H9 (cell line): ENCODE data around the gene H6PD. TPM values are rescaled to one million over a fixed set of nuclear protein-coding genes. Genes with fewer than 3 reads are reported as not detected.

Source experiments
- DNase-seq: peaks from one replicate; pipeline ENCODE4 v3.0.0-alpha.2; 2017
- H2AFZ ChIP-seq: one replicate; pipeline ENCODE4 v1.6.1; 2013; ENCODE audit warnings: mild to moderate bottlenecking, low read length, control low read depth, moderate library complexity
- H2AK5ac ChIP-seq: 2 replicates; pipeline ENCODE4 v1.6.1; 2013; ENCODE audit warnings: low read length, control low read depth, mixed read lengths; ENCODE audit not compliant: insufficient read length
- H2BK120ac ChIP-seq: one replicate; pipeline ENCODE4 v1.6.1; 2013; ENCODE audit warnings: low read depth, mild to moderate bottlenecking, low read length, control low read depth, inconsistent platforms; ENCODE audit not compliant: poor library complexity, severe bottlenecking
- H2BK12ac ChIP-seq: 2 replicates; pipeline ENCODE4 v1.6.1; 2013; ENCODE audit warnings: low read length, control low read depth, mixed read lengths, low read depth; ENCODE audit not compliant: insufficient read length
- H2BK15ac ChIP-seq: 2 replicates; pipeline ENCODE4 v1.6.1; 2013; ENCODE audit warnings: low read depth, low read length, control low read depth
- H2BK20ac ChIP-seq: one replicate; pipeline ENCODE4 v1.6.1; 2013; ENCODE audit warnings: low read depth, mild to moderate bottlenecking, low read length, control low read depth, inconsistent platforms; ENCODE audit not compliant: poor library complexity, severe bottlenecking
- H2BK5ac ChIP-seq: 2 replicates; pipeline ENCODE4 v1.6.1; 2013; ENCODE audit warnings: low read length, control low read depth, mixed read lengths; ENCODE audit not compliant: insufficient read length
- H3K14ac ChIP-seq: 2 replicates; pipeline ENCODE4 v1.6.1; 2013; ENCODE audit warnings: low read length, control low read depth; ENCODE audit not compliant: insufficient read depth
- H3K18ac ChIP-seq: 2 replicates; pipeline ENCODE4 v1.6.1; 2013; ENCODE audit warnings: low read depth, mild to moderate bottlenecking, mixed read lengths, low read length, control low read depth; ENCODE audit not compliant: insufficient read length
- H3K23ac ChIP-seq: 2 replicates; pipeline ENCODE4 v1.6.1; 2013; ENCODE audit warnings: low read length, control low read depth, mixed read lengths, low read depth; ENCODE audit not compliant: insufficient read length
- H3K23me2 ChIP-seq: 2 replicates; pipeline ENCODE4 v1.6.1; 2013; ENCODE audit warnings: low read depth, mild to moderate bottlenecking, mixed read lengths, low read length, control low read depth; ENCODE audit not compliant: insufficient read length, poor library complexity, severe bottlenecking
- H3K27ac ChIP-seq: 2 replicates; pipeline ENCODE4 v1.5.1; 2013; ENCODE audit warnings: low read length, control low read depth, mixed read lengths, low read depth; ENCODE audit not compliant: insufficient read length
- H3K27me3 ChIP-seq: 2 replicates; pipeline ENCODE4 v1.6.1; 2013; ENCODE audit warnings: low read length, control low read depth, inconsistent platforms; ENCODE audit not compliant: insufficient read depth
- H3K4ac ChIP-seq: 2 replicates; pipeline ENCODE4 v1.6.1; 2013; ENCODE audit warnings: low read depth, mild to moderate bottlenecking, control low read depth, inconsistent platforms, low read length, moderate library complexity
- H3K4me1 ChIP-seq: 2 replicates; pipeline ENCODE4 v1.6.1; 2013; ENCODE audit warnings: low read length, control low read depth, inconsistent platforms; ENCODE audit not compliant: insufficient read depth
- H3K4me2 ChIP-seq: 2 replicates; pipeline ENCODE4 v1.6.1; 2013; ENCODE audit warnings: low read length, control low read depth, mixed read lengths; ENCODE audit not compliant: insufficient read length, insufficient read depth
- H3K56ac ChIP-seq: 2 replicates; pipeline ENCODE4 v1.6.1; 2013; ENCODE audit warnings: low read depth, mild to moderate bottlenecking, mixed read lengths, low read length, control low read depth; ENCODE audit not compliant: insufficient read length
- H3K79me1 ChIP-seq: 2 replicates; pipeline ENCODE4 v1.6.1; 2013; ENCODE audit warnings: low read depth, mild to moderate bottlenecking, moderate library complexity, low read length, control low read depth, inconsistent platforms; ENCODE audit not compliant: insufficient read depth, poor library complexity, severe bottlenecking
- H3K79me2 ChIP-seq: 2 replicates; pipeline ENCODE4 v1.6.1; 2013; ENCODE audit warnings: low read length, control low read depth, inconsistent platforms; ENCODE audit not compliant: insufficient read depth
- H3K9ac ChIP-seq: 2 replicates; pipeline ENCODE4 v1.6.1; 2013; ENCODE audit warnings: low read length, control low read depth, mixed read lengths; ENCODE audit not compliant: insufficient read length; ENCODE audit errors: extremely low read depth
- H3K9me3 ChIP-seq: one replicate; pipeline ENCODE4 v1.6.1; 2013; ENCODE audit warnings: low read depth, low read length, inconsistent platforms; ENCODE audit not compliant: control insufficient read depth
- H3T11ph ChIP-seq: one replicate; pipeline ENCODE4 v1.6.1; 2013; ENCODE audit warnings: mild to moderate bottlenecking, low read length, control low read depth, inconsistent platforms
- H4K20me1 ChIP-seq: one replicate; pipeline ENCODE4 v1.6.1; 2013; ENCODE audit not compliant: control insufficient read depth, insufficient read length, insufficient read depth
- H4K5ac ChIP-seq: 2 replicates; pipeline ENCODE4 v1.6.1; 2013; ENCODE audit warnings: low read depth, mild to moderate bottlenecking, mixed read lengths, low read length, control low read depth; ENCODE audit not compliant: insufficient read length
- H4K8ac ChIP-seq: replicated peaks from 2 replicates; pipeline ENCODE4 v1.6.1; 2013; ENCODE audit warnings: low read length, control low read depth, mixed read lengths, low read depth; ENCODE audit not compliant: insufficient read length
- H4K91ac ChIP-seq: 2 replicates; pipeline ENCODE4 v1.6.1; 2013; ENCODE audit warnings: low read depth, mild to moderate bottlenecking, moderate library complexity, mixed read lengths, low read length, control low read depth; ENCODE audit not compliant: insufficient read length
- H3K27ac Mint-ChIP-seq, 3 experiments: 2 replicates in 2 of 3; 3 replicates in 1 of 3; pipeline ENCODE4 v1.8.0; 2020 to 2021; ENCODE audit warnings: mixed read lengths in 3 of 3, mild to moderate bottlenecking in 1 of 3, moderate library complexity in 1 of 3
- H3K27me3 Mint-ChIP-seq: 2 replicates; pipeline ENCODE4 v1.8.0; 2021; ENCODE audit warnings: low read depth, mild to moderate bottlenecking, moderate library complexity, mixed read lengths
- H3K36me3 Mint-ChIP-seq, 3 experiments: 2 replicates in 2 of 3; 3 replicates in 1 of 3; pipeline ENCODE4 v1.8.0; 2020 to 2021; ENCODE audit warnings: low read depth in 3 of 3, mixed read lengths in 3 of 3; ENCODE audit not compliant: insufficient read depth in 1 of 3
- H3K4me1 Mint-ChIP-seq, 2 experiments: 2 replicates each; pipeline ENCODE4 v1.8.0; 2020; ENCODE audit warnings: mixed read lengths in 2 of 2
- H3K4me3 Mint-ChIP-seq, 2 experiments: 2 replicates in 1 of 2; 3 replicates in 1 of 2; pipeline ENCODE4 v1.8.0; 2020 to 2021; ENCODE audit warnings: mild to moderate bottlenecking in 2 of 2, mixed read lengths in 2 of 2, moderate library complexity in 1 of 2
- H3K9me3 Mint-ChIP-seq, 2 experiments: 2 replicates in 1 of 2; 3 replicates in 1 of 2; pipeline ENCODE4 v1.8.0; 2020; ENCODE audit warnings: mild to moderate bottlenecking in 2 of 2, mixed read lengths in 2 of 2, moderate library complexity in 1 of 2
- WGBS: extraction: QIAGEN DNeasy Blood & Tissue Kit; methylation state at CpG from one replicate; pipeline ENCODE4 v1.1.7; 2013; ENCODE audit warnings: missing lambda C conversion rate, low lambda C conversion rate, mixed read lengths; ENCODE audit not compliant: insufficient read length; ENCODE audit errors: extremely low coverage; 5-methylcytosine and 5-hydroxymethylcytosine counted together
- total RNA-seq: library from RNA; stranded (reverse); gene quantifications from 2 replicates; pipeline ENCODE4 v1.2.1, GENCODE V29; 2021
- TF ChIP-seq, protein P1 (sequence below): fragments of 200-600 bp; sonication (generic); conservative IDR thresholded peaks from 3 replicates; pipeline ENCODE4 v1.8.0; 2021; ENCODE audit warnings: antibody characterized with exemption, mild to moderate bottlenecking

Gene H6PD
- total RNA-seq, 1 experiment from 2014 or later: 7.9 TPM

DNA sequence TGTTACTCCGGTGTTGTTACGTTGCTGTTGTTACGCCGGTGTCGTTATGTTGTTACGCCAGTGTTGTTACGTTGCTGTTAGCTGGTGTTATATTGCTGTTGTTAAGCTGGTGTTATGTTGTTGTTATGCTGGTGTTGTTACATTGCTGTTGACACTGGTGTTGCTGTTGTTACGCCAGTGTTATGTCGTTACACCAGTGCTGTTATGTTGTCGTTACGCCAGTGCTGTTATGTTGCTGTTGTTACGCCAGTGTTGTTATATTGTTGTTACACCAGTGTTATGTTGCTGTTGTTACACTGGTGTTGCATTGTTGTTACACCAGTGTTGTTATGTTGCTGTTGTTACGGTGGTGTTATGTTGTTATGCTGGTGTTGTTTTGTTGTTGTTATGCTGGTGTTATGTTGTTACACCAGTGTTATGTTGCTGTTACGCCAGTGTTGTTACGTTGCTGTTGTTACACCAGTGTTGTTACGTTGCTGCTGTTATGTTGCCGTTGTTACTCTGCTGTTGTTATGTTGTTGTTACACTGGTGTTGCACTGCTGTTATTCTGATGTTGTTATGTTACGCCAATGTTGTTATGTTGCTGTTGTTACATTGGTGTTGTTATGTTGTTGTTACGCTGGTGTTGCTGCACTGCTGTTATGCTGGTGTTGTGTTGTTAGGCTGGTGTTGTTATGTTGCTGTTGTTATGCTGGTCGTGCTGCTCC is 25.6 kb downstream of the H6PD start:
- Histone ChIP-seq H3K27me3 (no peaks in the 10 kb centered on the region), H3K23ac (peak overlapping the region; percentile 4), H4K8ac (peak overlapping the region; percentile 62), H2BK20ac (no peak overlapping the region), H2AFZ (no peak overlapping the region), H3K14ac (peak overlapping the region; percentile 8; the same call in 1 of the 2 replicates), H3K79me2 (no peaks in the 10 kb centered on the region), H2AK5ac (peak overlapping the region; percentile 0), H4K91ac (peak overlapping the region; percentile 1), H3K23me2 (no peaks in the 10 kb centered on the region), H3K56ac (no peak overlapping the region), H2BK12ac (no peak overlapping the region), H2BK120ac (peak overlapping the region; percentile 24), H3T11ph (peak overlapping the region; percentile 37), H3K27ac (peak overlapping the region; percentile 6), H3K18ac (peak overlapping the region; percentile 89), H3K9me3 (peaks cover 8% of the 10 kb centered on the region), H4K20me1 (no peaks in the 10 kb centered on the region), H3K4ac (peak overlapping the region; percentile 66; the same call in 1 of the 2 replicates), H2BK15ac (no peak overlapping the region), H3K4me1 (no peaks in the 10 kb centered on the region), H3K9ac (no peak overlapping the region), H3K4me2 (no peak overlapping the region), H4K5ac (peak overlapping the region; percentile 60), H3K79me1 (no peaks in the 10 kb centered on the region), H2BK5ac (peak overlapping the region; percentile 23)
- Mint-ChIP-seq H3K27ac (peak overlapping the region in 2 of 3 experiments; percentile 17 to 68; a peak in 4 of 7 replicates), H3K9me3 (peaks cover 26 to 29% of the 10 kb centered on the region in 2 experiments), H3K36me3 (peaks cover 22 to 40% (median 30%) of the 10 kb centered on the region in 3 experiments), H3K4me1 (peaks cover 3 to 9% of the 10 kb centered on the region in 2 experiments; a peak in 2 of 4 replicates), H3K27me3 (peaks cover 2% of the 10 kb centered on the region; the same call in 1 of the 2 replicates), H3K4me3 (no peak overlapping the region)
- no peak for DNase-seq
- TF ChIP-seq, protein P1, sequence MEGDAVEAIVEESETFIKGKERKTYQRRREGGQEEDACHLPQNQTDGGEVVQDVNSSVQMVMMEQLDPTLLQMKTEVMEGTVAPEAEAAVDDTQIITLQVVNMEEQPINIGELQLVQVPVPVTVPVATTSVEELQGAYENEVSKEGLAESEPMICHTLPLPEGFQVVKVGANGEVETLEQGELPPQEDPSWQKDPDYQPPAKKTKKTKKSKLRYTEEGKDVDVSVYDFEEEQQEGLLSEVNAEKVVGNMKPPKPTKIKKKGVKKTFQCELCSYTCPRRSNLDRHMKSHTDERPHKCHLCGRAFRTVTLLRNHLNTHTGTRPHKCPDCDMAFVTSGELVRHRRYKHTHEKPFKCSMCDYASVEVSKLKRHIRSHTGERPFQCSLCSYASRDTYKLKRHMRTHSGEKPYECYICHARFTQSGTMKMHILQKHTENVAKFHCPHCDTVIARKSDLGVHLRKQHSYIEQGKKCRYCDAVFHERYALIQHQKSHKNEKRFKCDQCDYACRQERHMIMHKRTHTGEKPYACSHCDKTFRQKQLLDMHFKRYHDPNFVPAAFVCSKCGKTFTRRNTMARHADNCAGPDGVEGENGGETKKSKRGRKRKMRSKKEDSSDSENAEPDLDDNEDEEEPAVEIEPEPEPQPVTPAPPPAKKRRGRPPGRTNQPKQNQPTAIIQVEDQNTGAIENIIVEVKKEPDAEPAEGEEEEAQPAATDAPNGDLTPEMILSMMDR: no peak
- no CpG with 5 or more reads among the region's 20 CpGs for WGBS
